K562 (cell line): ENCODE data around the gene ABL1. TPM values are rescaled to one million over a fixed set of nuclear protein-coding genes. Genes with fewer than 3 reads are reported as not detected.

Source experiments
- ATAC-seq: fragments of 200-7000 bp; cut with Tn5 transposase; 3 replicates; pipeline ENCODE4 v1.9.1; 2020; ENCODE audit warnings: moderate library complexity
- BruUV-seq: library from RNA; stranded (reverse); fragments of 400-500 nt; replicated peaks from 2 replicates; lab custom pipeline; 2021; lab: Mats Ljungman, UMichigan
- CTCF ChIA-PET: fragments of 300-600 bp; formaldehyde crosslinking; extraction: SDS; loops from one replicate; lab custom pipeline; 2021; ENCODE audit warnings: low intra/inter-chr PET ratio; lab: Yijun Ruan, JAX
- POLR2A ChIA-PET: fragments of 300-600, 350-650 bp; sonication (Branson Sonifier 250); formaldehyde crosslinking; extraction: SDS; loops from one replicate; lab custom pipeline; 2021; ENCODE audit warnings: antibody characterized with exemption, inconsistent platforms; lab: Yijun Ruan, JAX
- DNase-seq, 4 experiments: peaks; one replicate each; pipeline versions ENCODE4 v3.0.0 to v3.0.0-alpha.2; 2011 to 2018; ENCODE audit warnings: low spot score in 3 of 4, mixed read lengths in 3 of 4; ENCODE audit errors: extremely low read depth in 1 of 4
- FAIRE-seq: peaks from 2 replicates; lab custom pipeline; 2011; peaks lifted over from hg19 to GRCh38; lab: Jason Lieb, UNC
- H2AFZ ChIP-seq: 2 replicates; pipeline ENCODE4 v1.6.0; 2011; ENCODE audit warnings: low read depth, low read length, control low read depth, inconsistent platforms
- H3K27ac ChIP-seq: fragments of 200-600 bp; 3 replicates; pipeline ENCODE4 v1.8.0; 2011; ENCODE audit warnings: low read depth, mild to moderate bottlenecking, control low read depth, inconsistent platforms, low read length, moderate library complexity, mixed read lengths; ENCODE audit errors: extremely low read depth
- H3K27me3 ChIP-seq, 2 experiments: fragments of 300-600 bp in 1 of 2; 2 replicates in 1 of 2; 3 replicates in 1 of 2; pipeline versions ENCODE4 v1.6.0 to v1.8.0; 2011; ENCODE audit warnings: inconsistent platforms in 2 of 2, low read length in 2 of 2, mild to moderate bottlenecking in 1 of 2, mixed read lengths in 1 of 2, moderate library complexity in 1 of 2; ENCODE audit not compliant: control insufficient read depth in 2 of 2, insufficient read depth in 2 of 2
- H3K36me3 ChIP-seq: fragments of 300-600 bp; 3 replicates; pipeline ENCODE4 v1.8.0; 2011; ENCODE audit warnings: mild to moderate bottlenecking, low read length, inconsistent platforms; ENCODE audit not compliant: control insufficient read depth, insufficient read depth
- H3K4me1 ChIP-seq, 2 experiments: fragments of 200-600 bp in 1 of 2; replicated peaks in 1 of 2; 2 replicates in 1 of 2; 3 replicates in 1 of 2; pipeline versions ENCODE4 v1.5.1 to v1.8.0; 2011; ENCODE audit warnings: inconsistent platforms in 2 of 2, low read length in 2 of 2, mild to moderate bottlenecking in 1 of 2, mixed read lengths in 1 of 2, moderate library complexity in 1 of 2; ENCODE audit not compliant: control insufficient read depth in 2 of 2, insufficient read depth in 2 of 2
- H3K4me2 ChIP-seq: 2 replicates; pipeline ENCODE4 v1.6.1; 2011; ENCODE audit warnings: low read length, control low read depth, inconsistent platforms, mixed read lengths; ENCODE audit not compliant: insufficient read depth
- H3K4me3 ChIP-seq: fragments of 200-600 bp; sonication (generic), shearing (Covaris generic); 2 replicates; pipeline ENCODE4 v1.5.1; 2016; ENCODE audit warnings: control low read depth, inconsistent platforms
- H3K79me2 ChIP-seq: fragments of 200-600 bp; 3 replicates; pipeline ENCODE4 v1.8.0; 2011; ENCODE audit warnings: low read length, inconsistent platforms; ENCODE audit not compliant: control insufficient read depth, insufficient read depth
- H3K9ac ChIP-seq, 2 experiments: 2 replicates each; pipeline versions ENCODE4 v1.6.0 to v1.6.1; 2011; ENCODE audit warnings: low read depth in 2 of 2, low read length in 2 of 2, control low read depth in 1 of 2, inconsistent platforms in 1 of 2, mild to moderate bottlenecking in 1 of 2, mixed read lengths in 1 of 2; ENCODE audit not compliant: insufficient read depth in 1 of 2
- H3K9me1 ChIP-seq: one replicate; pipeline ENCODE4 v1.6.0; 2011; ENCODE audit warnings: inconsistent platforms, mild to moderate bottlenecking, low read length, moderate library complexity; ENCODE audit not compliant: control insufficient read depth, insufficient read depth
- H3K9me3 ChIP-seq: replicated peaks from 2 replicates; pipeline ENCODE4 v1.5.1; 2011; ENCODE audit warnings: low read depth, low read length, inconsistent platforms; ENCODE audit not compliant: control insufficient read depth, insufficient read depth
- H4K20me1 ChIP-seq: replicated peaks from 2 replicates; pipeline ENCODE4 v1.6.1; 2011; ENCODE audit warnings: low read length, inconsistent platforms, mixed read lengths; ENCODE audit not compliant: control insufficient read depth, insufficient read depth
- ATF3 ChIP-seq, 2 experiments: fragments of 450-650 bp in 1 of 2; sonication (generic) in 1 of 2; formaldehyde crosslinking in 1 of 2; IDR thresholded peaks in 1 of 2; conservative IDR thresholded peaks in 1 of 2; 2 replicates each; pipeline versions ENCODE4 v1.6.1 to v1.8.1; 2016 to 2023; ENCODE audit warnings: mild to moderate bottlenecking in 2 of 2, moderate library complexity in 2 of 2, inconsistent platforms in 1 of 2, missing genetic modification reagents in 1 of 2
- CEBPB ChIP-seq: fragments of 450-650 bp; IDR thresholded peaks from 2 replicates; pipeline ENCODE4 v1.6.1; 2016; ENCODE audit warnings: missing genetic modification characterization, missing compliant biosample characterization
- HMGXB4 ChIP-seq: sonication (generic); formaldehyde crosslinking; IDR thresholded peaks from 2 replicates; pipeline ENCODE4 v1.8.1; 2023; ENCODE audit warnings: mild to moderate bottlenecking, missing genetic modification reagents
- HNRNPH1 ChIP-seq: fragments of 200-400 bp; formaldehyde crosslinking; optimal IDR thresholded peaks from 2 replicates; pipeline ENCODE3; 2017; ENCODE audit warnings: low read depth, mild to moderate bottlenecking, low read length, moderate library complexity
- HOMEZ ChIP-seq: fragments of 250-450 bp; sonication (Bioruptor Pico); IDR thresholded peaks from 2 replicates; pipeline ENCODE4 v1.4.0; 2020; ENCODE audit warnings: mild to moderate bottlenecking, moderate library complexity
- RBM34 ChIP-seq: fragments of 200-400 bp; formaldehyde crosslinking; IDR thresholded peaks from 2 replicates; pipeline ENCODE4 v1.6.1; 2018; ENCODE audit warnings: low read length, borderline replicate concordance; ENCODE audit not compliant: insufficient read depth
- WGBS: fragments of 100-300 bp; shearing (Covaris generic); methylation state at CpG from one replicate; pipeline ENCODE4 v1.1.6; 2016; ENCODE audit warnings: low coverage, mixed read lengths; ENCODE audit not compliant: insufficient coverage; ENCODE audit errors: missing lambda C conversion rate; 5-methylcytosine and 5-hydroxymethylcytosine counted together
- in situ Hi-C: fragments of 300-500 bp; cut with MboI; formaldehyde crosslinking; loops from 4 replicates; pipeline ENCODE4 v1.15.0; 2018; ENCODE audit warnings: inconsistent platforms, mixed read lengths
- intact Hi-C: fragments of 100-400 bp; cut with micrococcal nuclease; formaldehyde crosslinking; loops from 2 replicates; pipeline ENCODE4 v1.14.2; 2022
- polyA plus RNA-seq, 8 experiments: library from polyadenylated mRNA; depleted of rRNA in 4 of 8; stranded (reverse) in 5 of 8; unstranded in 3 of 8; fragments of >200 nt; fragmentation: Nextera tagmentation in 2 of 8; fragmentation: Illumina TruSeq in 1 of 8; extraction: Ambion mirVana in 2 of 8; extraction: Trizol in 1 of 8; gene quantifications; 2 replicates each; pipeline versions ENCODE4 v1.2.1 to v1.2.3, GENCODE V29; 2011 to 2014; ENCODE audit warnings: inconsistent platforms in 1 of 8, missing spikeins in 1 of 8
- total RNA-seq, 7 experiments: library from RNA; depleted of rRNA in 6 of 7; stranded (reverse); fragments of >200 nt in 6 of 7; fragmentation: Illumina TruSeq in 2 of 7; extraction: Trizol in 2 of 7; gene quantifications; 2 replicates each; pipeline versions ENCODE4 v1.2.1 to v1.2.3, GENCODE V29; 2011 to 2021; ENCODE audit warnings: low replicate concordance in 1 of 7

The ABL1 gene
- total and polyA plus RNA-seq, 9 of the 15 experiments (the other 6 are each of a cell fraction or from before 2014, with no cell fraction given), result 1.5 to 130 (median 37.8) TPM

GRCh38 chr9:130887494-130888144, 52.6 kb downstream of the ABL1 start:
- no peak overlapping the region for H3K4me2 ChIP-seq
- FAIRE-seq, result no peak
- ATAC-seq, result no peak
- CTCF ChIA-PET, result no interaction called here
- peak in 1 of 4 experiments; percentile 55 for DNase-seq
- H3K27ac ChIP-seq, result no peak overlapping the region
- peaks cover 3% of the 10 kb centered on the region for H3K9me1 ChIP-seq
- peaks cover 71% of the 10 kb centered on the region for H3K36me3 ChIP-seq
- H3K9ac ChIP-seq, result peak overlapping the region in 1 of 2 experiments; percentile 43; a peak in 2 of 4 replicates
- peaks cover 0 to 40% of the 10 kb centered on the region in 2 experiments; a peak in 1 of 5 replicates for H3K4me1 ChIP-seq
- H4K20me1 ChIP-seq, result peaks cover 51% of the 10 kb centered on the region
- no peaks in the 10 kb centered on the region for H3K79me2 ChIP-seq
- no peaks in the 10 kb centered on the region for H3K9me3 ChIP-seq
- no peak for TF ChIP-seq RBM34
- H3K27me3 ChIP-seq, result no peaks in the 10 kb centered on the region; a peak in 1 of 5 replicates
- H2AFZ ChIP-seq, result no peak overlapping the region
- no TSS peak for BruUV-seq
- intact Hi-C loops, result no loop called here
- in situ Hi-C loops, result no loop called here
- WGBS, result 88% methylated on average over 25 of the region's 25 CpGs
- POLR2A ChIA-PET, result interaction anchor here (0.8 to 14.2 kb wide), 9 partner anchors 9 to 211 kb away, joined by 3 to 334 read pairs (median 10); partner anchors contain the start of gene QRFP
- H3K4me3 ChIP-seq, result no peak overlapping the region

- Histone ChIP-seq H4K20me1 (peaks cover 58% of the 10 kb centered on the region), H3K79me2 (no peaks in the 10 kb centered on the region), H3K4me1 (peaks cover 0 to 45% of the 10 kb centered on the region in 2 experiments; a peak in 2 of 5 replicates), H3K9me3 (no peaks in the 10 kb centered on the region), H3K27me3 (no peaks in the 10 kb centered on the region; a peak in 1 of 5 replicates), H3K27ac (no peak overlapping the region), H3K9ac (peak overlapping the region in 1 of 2 experiments; percentile 43; a peak in 2 of 4 replicates), H2AFZ (no peak overlapping the region), H3K4me2 (no peak overlapping the region), H3K36me3 (peaks cover 71% of the 10 kb centered on the region), H3K4me3 (no peak overlapping the region), H3K9me1 (peaks cover 3% of the 10 kb centered on the region)
- FAIRE-seq (no peak), ATAC-seq (peak; percentile 7), DNase-seq (peak in 1 of 4 experiments; percentile 56)
- in situ Hi-C loops (no loop called here), intact Hi-C loops (no loop called here)
- TF ChIP-seq HMGXB4 (CRISPR knock-in tag) (peak; percentile 30; the same call in 1 of the 2 replicates), HNRNPH1 (no peak), HOMEZ (no peak), CEBPB (tag) (no peak), ATF3 (IDR thresholded peaks at IDR 0.05) (no peak), ATF3 (CRISPR knock-in tag; conservative IDR thresholded peaks at IDR 0.05) (peak; percentile 15; the same call in 1 of the 2 replicates)
- no TSS peak for BruUV-seq
- ChIA-PET CTCF (no interaction called here), POLR2A (interaction anchor here (0.8 to 14.2 kb wide), 11 partner anchors 9 to 237 kb away, joined by 3 to 334 read pairs (median 4); partner anchors contain the start of genes NUP214 and QRFP)
- WGBS, result 77% methylated on average over 22 of the region's 22 CpGs
These were observed 53.3 kb downstream of the ABL1 start for GRCh38 chr9:130888146-130888885.
